ENCODE data around the gene IMMT. TPM values are rescaled to one million over a fixed set of nuclear protein-coding genes. Genes with fewer than 3 reads are reported as not detected.

IMMT gene
- polyA plus RNA-seq, 2 donors: 15.3 to 38.1 TPM

GRCh38 chr2:86221066-86221684 is 25.9 kb upstream of the IMMT start:
- 45 to 63% methylated on average over 5 of the region's 5 CpGs for WGBS, 2 donors
- no peaks in the 10 kb centered on the region for H3K9me3 ChIP-seq (ENCODE audit: control insufficient read depth in 2 of 2, insufficient read depth in 1 of 2, low read depth in 1 of 2, low read length in 1 of 2)
- H3K27ac ChIP-seq (ENCODE audit: low read depth in 2 of 2, low read length in 1 of 2): peak overlapping the region in 1 of 2 donors; percentile 40
- H3K4me1 ChIP-seq (ENCODE audit: control insufficient read depth in 2 of 2, insufficient read depth in 2 of 2, low read length in 1 of 2): peaks cover 5 to 8% of the 10 kb centered on the region in 2 donors
- H3K27me3 ChIP-seq (ENCODE audit: control insufficient read depth in 1 of 2, insufficient read depth in 2 of 2, low read length in 2 of 2): no peaks in the 10 kb centered on the region
- no peak overlapping the region for H3K4me3 ChIP-seq (ENCODE audit: low read depth in 1 of 2, low read length in 2 of 2)
- H3K36me3 ChIP-seq (ENCODE audit: control insufficient read depth in 2 of 2, insufficient read depth in 2 of 2, low read length in 1 of 2): no peaks in the 10 kb centered on the region

- Histone ChIP-seq H3K4me3 (ENCODE audit: low read depth in 1 of 2, low read length in 2 of 2) (no peak overlapping the region), H3K27ac (ENCODE audit: low read depth in 2 of 2, low read length in 1 of 2) (no peak overlapping the region), H3K4me1 (ENCODE audit: control insufficient read depth in 2 of 2, insufficient read depth in 2 of 2, low read length in 1 of 2) (peaks cover 5 to 8% of the 10 kb centered on the region in 2 donors), H3K36me3 (ENCODE audit: control insufficient read depth in 2 of 2, insufficient read depth in 2 of 2, low read length in 1 of 2) (no peaks in the 10 kb centered on the region), H3K27me3 (ENCODE audit: control insufficient read depth in 1 of 2, insufficient read depth in 2 of 2, low read length in 2 of 2) (no peaks in the 10 kb centered on the region), H3K9me3 (ENCODE audit: control insufficient read depth in 2 of 2, insufficient read depth in 1 of 2, low read depth in 1 of 2, low read length in 1 of 2) (no peaks in the 10 kb centered on the region)
- 89% methylated on average over 5 of the region's 5 CpGs for WGBS, 2 donors
Measured at GRCh38 chr2:86219896-86220295, 24.6 kb upstream of the IMMT start.

DNA sequence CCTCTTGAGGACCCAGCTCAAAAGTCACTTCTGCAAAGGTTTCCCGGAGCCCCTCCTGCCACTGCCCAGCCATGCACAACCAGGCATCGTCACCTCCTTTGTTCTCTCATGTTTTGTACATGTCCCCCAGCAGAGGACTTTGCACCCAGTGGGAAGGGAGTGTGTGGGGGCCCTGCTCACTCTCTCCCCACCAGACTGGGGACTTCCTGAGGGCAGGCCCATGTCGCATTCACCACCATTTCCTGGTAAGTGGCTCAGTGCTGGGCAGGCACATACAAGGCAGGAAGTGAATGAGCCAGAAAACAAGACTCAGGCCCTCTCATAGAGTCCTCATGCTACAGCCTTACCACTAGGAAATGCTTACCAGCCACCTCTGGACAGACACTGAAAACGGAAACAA is 22.9 kb upstream of the IMMT start:
- Histone ChIP-seq H3K9me3 (ENCODE audit: control insufficient read depth in 2 of 2, insufficient read depth in 1 of 2, low read depth in 1 of 2, low read length in 1 of 2) (no peaks in the 10 kb centered on the region), H3K4me1 (ENCODE audit: control insufficient read depth in 2 of 2, insufficient read depth in 2 of 2, low read length in 1 of 2) (peaks cover 3 to 5% of the 10 kb centered on the region in 2 donors), H3K27ac (ENCODE audit: low read depth in 2 of 2, low read length in 1 of 2) (no peak overlapping the region), H3K36me3 (ENCODE audit: control insufficient read depth in 2 of 2, insufficient read depth in 2 of 2, low read length in 1 of 2) (peaks cover 0 to 2% of the 10 kb centered on the region in 2 donors), H3K27me3 (ENCODE audit: control insufficient read depth in 1 of 2, insufficient read depth in 2 of 2, low read length in 2 of 2) (no peaks in the 10 kb centered on the region), H3K4me3 (ENCODE audit: low read depth in 1 of 2, low read length in 2 of 2) (no peak overlapping the region)
- WGBS, 2 donors: 83 to 87% methylated on average over 4 of the region's 4 CpGs

GRCh38 chr2:86216575-86217555 is 21.6 kb upstream of the IMMT start:
- 69 to 74% methylated on average over 13 of the region's 13 CpGs for WGBS, 2 donors
- H3K27ac ChIP-seq (ENCODE audit: low read depth in 2 of 2, low read length in 1 of 2): no peak overlapping the region
- no peaks in the 10 kb centered on the region for H3K4me1 ChIP-seq (ENCODE audit: control insufficient read depth in 2 of 2, insufficient read depth in 2 of 2, low read length in 1 of 2)

GRCh38 chr2:86214503-86214832 is 19.2 kb upstream of the IMMT start:
- no peaks in the 10 kb centered on the region for H3K9me3 ChIP-seq (ENCODE audit: control insufficient read depth in 2 of 2, insufficient read depth in 1 of 2, low read depth in 1 of 2, low read length in 1 of 2)
- 74 to 87% methylated on average over 2 of the region's 2 CpGs for WGBS, 2 donors
- no peaks in the 10 kb centered on the region for H3K27me3 ChIP-seq (ENCODE audit: control insufficient read depth in 1 of 2, insufficient read depth in 2 of 2, low read length in 2 of 2)
- no peak overlapping the region for H3K4me3 ChIP-seq (ENCODE audit: low read depth in 1 of 2, low read length in 2 of 2)
- H3K27ac ChIP-seq (ENCODE audit: low read depth in 2 of 2, low read length in 1 of 2): no peak overlapping the region
- peaks cover 10 to 12% of the 10 kb centered on the region in 2 donors for H3K36me3 ChIP-seq (ENCODE audit: control insufficient read depth in 2 of 2, insufficient read depth in 2 of 2, low read length in 1 of 2)
- H3K4me1 ChIP-seq (ENCODE audit: control insufficient read depth in 2 of 2, insufficient read depth in 2 of 2, low read length in 1 of 2): no peaks in the 10 kb centered on the region

More at GRCh38 chr2:86216575-86217555, 21.6 kb upstream of the IMMT start:
- no peaks in the 10 kb centered on the region for H3K27me3 ChIP-seq (ENCODE audit: control insufficient read depth in 1 of 2, insufficient read depth in 2 of 2, low read length in 2 of 2)
- H3K4me3 ChIP-seq (ENCODE audit: low read depth in 1 of 2, low read length in 2 of 2): no peak overlapping the region
- no peaks in the 10 kb centered on the region for H3K9me3 ChIP-seq (ENCODE audit: control insufficient read depth in 2 of 2, insufficient read depth in 1 of 2, low read depth in 1 of 2, low read length in 1 of 2)
- peaks cover 4 to 6% of the 10 kb centered on the region in 2 donors for H3K36me3 ChIP-seq (ENCODE audit: control insufficient read depth in 2 of 2, insufficient read depth in 2 of 2, low read length in 1 of 2)

DNA sequence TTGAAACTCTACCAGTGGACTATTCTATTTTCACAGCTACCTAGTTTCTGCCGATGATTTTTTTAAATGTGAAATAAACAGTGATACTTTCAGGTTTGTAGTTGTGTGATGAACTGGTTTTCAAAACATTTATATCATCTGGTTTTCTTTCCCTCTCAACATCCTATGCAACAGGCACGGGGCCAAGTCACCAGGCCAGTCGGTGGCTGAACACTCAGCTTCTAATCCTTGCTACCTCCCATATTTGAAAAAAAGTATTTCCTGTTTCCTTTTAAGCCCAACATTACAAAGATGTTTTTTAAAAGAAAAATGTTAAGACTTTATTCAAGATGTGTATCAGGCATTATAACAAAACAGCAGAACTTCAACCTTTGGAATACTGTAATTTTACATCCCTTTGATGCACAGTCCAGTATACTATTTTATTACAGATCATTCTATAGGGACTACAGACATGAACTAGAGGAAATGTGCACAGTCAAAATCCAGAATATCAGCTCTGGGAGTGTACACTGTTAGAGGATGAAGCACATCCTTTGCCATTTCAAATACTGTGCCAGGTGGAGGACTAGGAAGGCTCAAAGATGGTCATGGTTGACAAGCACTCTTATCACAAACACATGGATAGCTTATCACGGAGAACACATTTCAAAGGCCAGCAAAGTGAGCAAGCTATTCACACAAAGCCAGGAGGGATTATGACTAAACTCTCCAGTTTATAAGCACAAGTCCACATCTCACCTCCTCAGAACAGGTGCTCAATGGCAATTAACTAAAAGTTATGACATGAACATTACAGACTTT is 18.6 kb upstream of the IMMT start:
- H3K36me3 ChIP-seq (ENCODE audit: control insufficient read depth in 2 of 2, insufficient read depth in 2 of 2, low read length in 1 of 2): peaks cover 10 to 12% of the 10 kb centered on the region in 2 donors

GRCh38 chr2:86213056-86213455 is 17.8 kb upstream of the IMMT start:
- no peaks in the 10 kb centered on the region for H3K27me3 ChIP-seq (ENCODE audit: control insufficient read depth in 1 of 2, insufficient read depth in 2 of 2, low read length in 2 of 2)
- H3K9me3 ChIP-seq (ENCODE audit: control insufficient read depth in 2 of 2, insufficient read depth in 1 of 2, low read depth in 1 of 2, low read length in 1 of 2): no peaks in the 10 kb centered on the region
- H3K36me3 ChIP-seq (ENCODE audit: control insufficient read depth in 2 of 2, insufficient read depth in 2 of 2, low read length in 1 of 2): peaks cover 10 to 15% of the 10 kb centered on the region in 2 donors
- H3K27ac ChIP-seq (ENCODE audit: low read depth in 2 of 2, low read length in 1 of 2): no peak overlapping the region
- 42 to 44% methylated on average over 1 of the region's 1 CpG for WGBS, 2 donors
- no peaks in the 10 kb centered on the region for H3K4me1 ChIP-seq (ENCODE audit: control insufficient read depth in 2 of 2, insufficient read depth in 2 of 2, low read length in 1 of 2)
- no peak overlapping the region for H3K4me3 ChIP-seq (ENCODE audit: low read depth in 1 of 2, low read length in 2 of 2)

More for the DNA sequence above, 18.6 kb upstream of the IMMT start:
- H3K4me1 ChIP-seq (ENCODE audit: control insufficient read depth in 2 of 2, insufficient read depth in 2 of 2, low read length in 1 of 2): no peaks in the 10 kb centered on the region
- WGBS, 2 donors: 39 to 46% methylated on average over 4 of the region's 4 CpGs
- no peaks in the 10 kb centered on the region for H3K27me3 ChIP-seq (ENCODE audit: control insufficient read depth in 1 of 2, insufficient read depth in 2 of 2, low read length in 2 of 2)
- H3K9me3 ChIP-seq (ENCODE audit: control insufficient read depth in 2 of 2, insufficient read depth in 1 of 2, low read depth in 1 of 2, low read length in 1 of 2): no peaks in the 10 kb centered on the region
- H3K27ac ChIP-seq (ENCODE audit: low read depth in 2 of 2, low read length in 1 of 2): no peak overlapping the region
- no peak overlapping the region for H3K4me3 ChIP-seq (ENCODE audit: low read depth in 1 of 2, low read length in 2 of 2)

GRCh38 chr2:86211796-86212188 is 16.5 kb upstream of the IMMT start:
- WGBS, 2 donors: 73 to 76% methylated on average over 2 of the region's 2 CpGs
- H3K9me3 ChIP-seq (ENCODE audit: control insufficient read depth in 2 of 2, insufficient read depth in 1 of 2, low read depth in 1 of 2, low read length in 1 of 2): no peaks in the 10 kb centered on the region
- peaks cover 10 to 15% of the 10 kb centered on the region in 2 donors for H3K36me3 ChIP-seq (ENCODE audit: control insufficient read depth in 2 of 2, insufficient read depth in 2 of 2, low read length in 1 of 2)
- no peak overlapping the region for H3K27ac ChIP-seq (ENCODE audit: low read depth in 2 of 2, low read length in 1 of 2)
- H3K4me3 ChIP-seq (ENCODE audit: low read depth in 1 of 2, low read length in 2 of 2): no peak overlapping the region
- no peaks in the 10 kb centered on the region for H3K27me3 ChIP-seq (ENCODE audit: control insufficient read depth in 1 of 2, insufficient read depth in 2 of 2, low read length in 2 of 2)
- H3K4me1 ChIP-seq (ENCODE audit: control insufficient read depth in 2 of 2, insufficient read depth in 2 of 2, low read length in 1 of 2): no peaks in the 10 kb centered on the region

GRCh38 chr2:86211033-86211795 is 16.0 kb upstream of the IMMT start:
- H3K4me1 ChIP-seq (ENCODE audit: control insufficient read depth in 2 of 2, insufficient read depth in 2 of 2, low read length in 1 of 2): no peaks in the 10 kb centered on the region
- no peaks in the 10 kb centered on the region for H3K27me3 ChIP-seq (ENCODE audit: control insufficient read depth in 1 of 2, insufficient read depth in 2 of 2, low read length in 2 of 2)
- no peak overlapping the region for H3K4me3 ChIP-seq (ENCODE audit: low read depth in 1 of 2, low read length in 2 of 2)
- H3K36me3 ChIP-seq (ENCODE audit: control insufficient read depth in 2 of 2, insufficient read depth in 2 of 2, low read length in 1 of 2): peaks cover 14 to 20% of the 10 kb centered on the region in 2 donors
- H3K27ac ChIP-seq (ENCODE audit: low read depth in 2 of 2, low read length in 1 of 2): no peak overlapping the region
- 87 to 90% methylated on average over 2 of the region's 2 CpGs for WGBS, 2 donors
- no peaks in the 10 kb centered on the region for H3K9me3 ChIP-seq (ENCODE audit: control insufficient read depth in 2 of 2, insufficient read depth in 1 of 2, low read depth in 1 of 2, low read length in 1 of 2)

Measured in esophagus (tissue), 2 donors.